Measurements from ENCODE around the gene IFNG-AS1. TPM values are rescaled to one million over a fixed set of nuclear protein-coding genes. Genes with fewer than 3 reads are reported as not detected.

Gene IFNG-AS1
- total RNA-seq, 1 donor from 2014 or later = not detected

GRCh38 chr12:68020699-68021098 lies 31.5 kb downstream of the IFNG-AS1 start:
- Histone ChIP-seq H3K27ac (no peak overlapping the region), H3K4me3 (no peak overlapping the region), H3K9me3 (no peaks in the 10 kb centered on the region), H3K27me3 (no peaks in the 10 kb centered on the region), H3K4me1 (no peaks in the 10 kb centered on the region), H3K36me3 (no peaks in the 10 kb centered on the region)
- TF ChIP-seq CTCF (IDR thresholded peaks at IDR 0.05) = no peak
- no peak for DNase-seq (ENCODE audit: low spot score in 2 of 2)
- intact Hi-C loops (cut with DNase I) = no loop called here

DNA sequence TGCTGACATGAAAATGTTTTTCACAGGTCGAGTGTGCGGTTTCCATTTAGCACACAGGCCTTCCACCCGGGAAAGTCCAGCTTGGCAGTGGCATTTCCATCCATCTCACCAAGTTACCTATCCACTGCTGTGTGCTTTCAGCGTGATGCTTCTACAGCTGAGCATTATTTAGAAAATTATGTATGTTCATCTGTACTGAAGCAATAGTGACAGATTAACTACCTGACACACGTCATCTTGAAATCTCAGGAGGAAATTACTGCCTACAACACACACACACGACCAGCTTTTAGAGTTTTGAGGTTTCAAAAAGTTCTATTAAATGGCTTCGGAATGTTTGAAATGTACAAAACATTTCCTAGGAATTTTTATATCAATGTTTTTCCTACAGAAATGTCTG lies 39.4 kb downstream of the IFNG-AS1 start:
- no peak overlapping the region for H3K27ac ChIP-seq

DNA sequence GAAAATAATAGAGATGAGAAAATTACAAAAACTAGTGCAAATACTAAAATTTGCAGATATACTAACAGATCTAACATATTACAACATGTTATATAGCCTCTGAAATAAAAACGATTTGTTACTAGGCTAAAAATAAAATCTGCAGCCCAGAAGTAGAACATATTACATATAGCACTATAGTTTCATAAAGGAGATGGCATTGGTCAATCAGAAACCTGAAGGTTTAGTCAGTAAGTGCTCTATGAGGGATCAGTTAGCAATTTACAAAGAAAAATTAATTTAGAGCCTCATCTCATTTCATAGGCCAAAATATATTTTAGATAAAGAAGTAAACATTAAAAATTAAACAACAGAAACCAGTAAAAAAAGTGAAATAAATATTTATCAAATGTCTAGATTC lies 41.0 kb downstream of the IFNG-AS1 start:
- no peak overlapping the region for H3K4me3 ChIP-seq
- intact Hi-C loops (cut with DNase I) = no loop called here
- H3K27me3 ChIP-seq = no peaks in the 10 kb centered on the region

More for the DNA sequence above, 39.4 kb downstream of the IFNG-AS1 start:
- intact Hi-C loops (cut with DNase I) = no loop called here
- Histone ChIP-seq H3K36me3 (no peaks in the 10 kb centered on the region), H3K9me3 (no peaks in the 10 kb centered on the region), H3K4me1 (no peaks in the 10 kb centered on the region), H3K4me3 (no peak overlapping the region), H3K27me3 (no peaks in the 10 kb centered on the region)
- DNase-seq (ENCODE audit: low spot score in 2 of 2) = no peak
- no peak for TF ChIP-seq CTCF (IDR thresholded peaks at IDR 0.05)

GRCh38 chr12:68031174-68031573 lies 41.9 kb downstream of the IFNG-AS1 start:
- no peak for DNase-seq (ENCODE audit: low spot score in 2 of 2)
- H3K27me3 ChIP-seq = no peaks in the 10 kb centered on the region
- TF ChIP-seq CTCF (IDR thresholded peaks at IDR 0.05) = no peak
- intact Hi-C loops (cut with DNase I) = no loop called here
- H3K4me1 ChIP-seq = no peaks in the 10 kb centered on the region
- H3K27ac ChIP-seq = no peak overlapping the region
- no peaks in the 10 kb centered on the region for H3K36me3 ChIP-seq
- H3K4me3 ChIP-seq = no peak overlapping the region
- no peaks in the 10 kb centered on the region for H3K9me3 ChIP-seq

More for the DNA sequence above, 41.0 kb downstream of the IFNG-AS1 start:
- TF ChIP-seq CTCF (IDR thresholded peaks at IDR 0.05) = no peak
- Histone ChIP-seq H3K27ac (no peak overlapping the region), H3K9me3 (no peaks in the 10 kb centered on the region), H3K36me3 (no peaks in the 10 kb centered on the region), H3K4me1 (no peaks in the 10 kb centered on the region)
- no peak for DNase-seq (ENCODE audit: low spot score in 2 of 2)

- H3K27me3 ChIP-seq = no peaks in the 10 kb centered on the region
- no peak overlapping the region for H3K4me3 ChIP-seq
- no peaks in the 10 kb centered on the region for H3K4me1 ChIP-seq
- H3K36me3 ChIP-seq = no peaks in the 10 kb centered on the region
- no peak for DNase-seq (ENCODE audit: low spot score in 2 of 2)
- intact Hi-C loops (cut with DNase I) = no loop called here
- no peak overlapping the region for H3K27ac ChIP-seq
- H3K9me3 ChIP-seq = no peaks in the 10 kb centered on the region
- no peak for TF ChIP-seq CTCF (IDR thresholded peaks at IDR 0.05)
Measured at GRCh38 chr12:68031881-68032739, 42.9 kb downstream of the IFNG-AS1 start.

Data from ascending aorta (tissue), 2 donors.